Cardiac fibroblast (primary cell): ENCODE results near the gene EPB41.

Source experiments
- DNase-seq, 2 donors: peaks; one replicate each; pipeline versions ENCODE4 v3.0.0 to v3.0.0-alpha.2; 2010; ENCODE audit warnings: low read depth in 2 of 2
- H3K4me3 ChIP-seq, 2 donors: replicated peaks in 1 of 2; 1 replicate in 1 of 2; 2 replicates in 1 of 2; pipeline ENCODE4 v1.5.1; 2011; ENCODE audit warnings: low read depth in 2 of 2, low read length in 2 of 2, mild to moderate bottlenecking in 2 of 2, moderate library complexity in 1 of 2
- CTCF ChIP-seq: IDR thresholded peaks from one replicate; pipeline ENCODE4 v1.5.1; 2011; ENCODE audit warnings: low read depth, mild to moderate bottlenecking, low read length, inconsistent platforms

Gene EPB41

GRCh38 chr1:29004798-29005197 lies 90.4 kb downstream of the EPB41 start:
- H3K4me3 ChIP-seq = no peak overlapping the region
- DNase-seq = no peak
- TF ChIP-seq CTCF = no peak

GRCh38 chr1:29011775-29012174 lies 97.4 kb downstream of the EPB41 start:
- no peak for DNase-seq
- H3K4me3 ChIP-seq = no peak overlapping the region
- TF ChIP-seq CTCF = no peak

GRCh38 chr1:29017235-29017634 lies 102.9 kb downstream of the EPB41 start:
- TF ChIP-seq CTCF = no peak
- H3K4me3 ChIP-seq = no peak overlapping the region
- no peak for DNase-seq

- no peak for TF ChIP-seq CTCF
- no peak overlapping the region for H3K4me3 ChIP-seq
- DNase-seq = no peak
Measured at GRCh38 chr1:29017975-29018712, 103.8 kb downstream of the EPB41 start.

GRCh38 chr1:29022620-29023019 lies 108.3 kb downstream of the EPB41 start:
- no peak for TF ChIP-seq CTCF
- H3K4me3 ChIP-seq = no peak overlapping the region
- DNase-seq = no peak

- no peak for DNase-seq
- no peak for TF ChIP-seq CTCF
- H3K4me3 ChIP-seq = no peak overlapping the region
Measured at GRCh38 chr1:29029667-29030066, 115.3 kb downstream of the EPB41 start.

- no peak for TF ChIP-seq CTCF
- H3K4me3 ChIP-seq = no peak overlapping the region
- no peak for DNase-seq
Measured at GRCh38 chr1:29032841-29033240, 118.5 kb downstream of the EPB41 start.
